Activated CD8-positive, alpha-beta memory T cell treated with anti-CD3 and anti-CD28 coated beads for 48 hours (primary cell): Measurements from ENCODE around the gene PACSIN2.
"Not testable (repeated sequence)": the region's sequence is repeated elsewhere in the genome, so short reads cannot be mapped to it uniquely, and the experiment has no call there.

ENCODE experiments used
- DNase-seq, 3 experiments: peaks; one replicate each; pipeline ENCODE4 v3.0.0-alpha.2; 2020; ENCODE audit warnings: low read depth in 2 of 3, low spot score in 2 of 3

PACSIN2 gene

GRCh38 chr22:42947211-42947990, 67.5 kb downstream of the PACSIN2 start:
- DNase-seq, result no peak

GRCh38 chr22:42946546-42947198, 68.3 kb downstream of the PACSIN2 start:
- DNase-seq, result no peak

- no peak for DNase-seq
Observed at GRCh38 chr22:42945736-42946135, 69.2 kb downstream of the PACSIN2 start.

- no peak for DNase-seq
Observed at GRCh38 chr22:42945027-42945426, 69.9 kb downstream of the PACSIN2 start.

GRCh38 chr22:42944409-42944808, 70.5 kb downstream of the PACSIN2 start:
- no peak for DNase-seq

GRCh38 chr22:42943981-42944380, 71.0 kb downstream of the PACSIN2 start:
- DNase-seq, result no peak

- no peak for DNase-seq
Observed at GRCh38 chr22:42942351-42942750, 72.6 kb downstream of the PACSIN2 start.

GRCh38 chr22:42939941-42940653, 74.9 kb downstream of the PACSIN2 start:
- no peak for DNase-seq

GRCh38 chr22:42939451-42939881, 75.5 kb downstream of the PACSIN2 start:
- no peak for DNase-seq

- no peak for DNase-seq
Observed at GRCh38 chr22:42938976-42939375, 76.0 kb downstream of the PACSIN2 start.

- DNase-seq, result no peak
Observed at GRCh38 chr22:42938449-42938848, 76.5 kb downstream of the PACSIN2 start.

- DNase-seq, result no peak
Observed at GRCh38 chr22:42937164-42937843, 77.6 kb downstream of the PACSIN2 start.

- not testable (repeated sequence) for DNase-seq
Observed at GRCh38 chr22:42936680-42937079, 78.3 kb downstream of the PACSIN2 start.

- DNase-seq, result no peak
Observed at GRCh38 chr22:42934338-42934737, 80.6 kb downstream of the PACSIN2 start.

GRCh38 chr22:42933485-42934091, 81.4 kb downstream of the PACSIN2 start:
- DNase-seq, result peak; percentile 15 to 31 (median 17)

- no peak for DNase-seq
Observed at GRCh38 chr22:42932857-42933484, 82.0 kb downstream of the PACSIN2 start.

- no peak for DNase-seq
Observed at GRCh38 chr22:42932197-42932519, 82.8 kb downstream of the PACSIN2 start.

GRCh38 chr22:42931421-42932196, 83.3 kb downstream of the PACSIN2 start:
- DNase-seq, result no peak

- no peak for DNase-seq
Observed at GRCh38 chr22:42930810-42931420, 84.0 kb downstream of the PACSIN2 start.

- no peak for DNase-seq
Observed at GRCh38 chr22:42929838-42930155, 85.2 kb downstream of the PACSIN2 start.
